ENCODE data around the gene ARID5B. TPM values are rescaled to one million over a fixed set of nuclear protein-coding genes. Genes with fewer than 3 reads are reported as not detected.

The ARID5B gene
- total RNA-seq, 2 experiments from 2014 or later: 26.7 to 28.3 TPM

GRCh38 chr10:61939902-61940301, 38.4 kb downstream of the ARID5B start:
- H3K4me1 Mint-ChIP-seq (ENCODE audit: low read depth): peaks cover 86% of the 10 kb centered on the region
- TF ChIP-seq CTCF (IDR thresholded peaks at IDR 0.05): no peak
- peak overlapping the region; percentile 92 for H3K27ac Mint-ChIP-seq
- DNase-seq (no peak), ATAC-seq (no peak)
- no peaks in the 10 kb centered on the region for H3K27me3 Mint-ChIP-seq
- H3K4me3 Mint-ChIP-seq: peak overlapping the region; percentile 44
- intact Hi-C loops (cut with micrococcal nuclease): loop anchor here (2.0 to 5.0 kb wide), 2 partner anchors 49 to 247 kb away; no protein-coding TSS in a partner anchor
- ChIA-PET POLR2A (interaction anchor here (0.7 to 12.4 kb wide), 7 partner anchors 37 to 245 kb away, joined by 3 to 137 read pairs (median 4); partner anchors contain the start of gene ARID5B), CTCF (interaction anchor here (1.9 to 10.1 kb wide), 3 partner anchors 37 to 110 kb away, joined by 6 to 98 read pairs (median 7); partner anchors contain the start of gene ARID5B)
- H3K36me3 Mint-ChIP-seq (ENCODE audit: low read depth): peaks cover 56% of the 10 kb centered on the region
- no peaks in the 10 kb centered on the region for H3K9me3 Mint-ChIP-seq

DNA sequence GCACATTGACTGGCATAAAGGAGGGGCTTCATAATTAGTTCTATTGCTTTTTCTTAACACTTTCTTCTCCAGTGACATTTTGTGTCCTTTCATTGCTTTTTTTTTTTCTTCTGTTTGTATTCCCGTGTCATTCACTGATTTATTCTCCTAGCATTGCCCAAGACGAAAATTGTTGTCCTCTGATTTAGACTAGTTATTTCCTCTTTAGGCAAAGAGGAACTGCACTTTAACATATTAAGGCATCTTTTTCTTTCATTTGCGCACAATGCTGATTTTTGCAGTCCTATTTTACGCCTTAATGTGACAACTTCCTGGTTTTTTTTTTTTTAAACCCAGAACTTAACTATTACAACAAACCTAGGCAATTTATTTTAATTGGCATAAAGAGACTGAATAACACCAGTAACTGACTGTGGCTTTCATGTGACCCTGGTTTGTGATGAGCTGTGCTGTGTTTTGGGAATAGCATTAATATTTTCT, 39.7 kb downstream of the ARID5B start:
- ATAC-seq: no peak
- TF ChIP-seq CTCF (IDR thresholded peaks at IDR 0.05): no peak
- H3K27me3 Mint-ChIP-seq: no peaks in the 10 kb centered on the region
- POLR2A ChIA-PET: interaction anchor here (2.6 to 12.4 kb wide), 2 partner anchors 38 to 109 kb away, joined by 9 to 137 read pairs; partner anchors contain the start of gene ARID5B
- no peaks in the 10 kb centered on the region for H3K9me3 Mint-ChIP-seq
- peaks cover 56% of the 10 kb centered on the region for H3K36me3 Mint-ChIP-seq (ENCODE audit: low read depth)
- peaks cover 85% of the 10 kb centered on the region for H3K4me1 Mint-ChIP-seq (ENCODE audit: low read depth)
- peak overlapping the region; percentile 98 for H3K27ac Mint-ChIP-seq
- H3K4me3 Mint-ChIP-seq: peak overlapping the region; percentile 28
- intact Hi-C loops (cut with micrococcal nuclease): loop anchor here (5.0 kb wide), 1 partner anchor 246 kb away; no protein-coding TSS in a partner anchor
- CTCF ChIA-PET: interaction anchor here (5.6 kb wide), 1 partner anchor 42 kb away, joined by 39 read pairs; the partner anchor contains the start of gene ARID5B
- no peak for DNase-seq

- DNase-seq: peak; percentile 19
- no peak for TF ChIP-seq CTCF (IDR thresholded peaks at IDR 0.05)
- H3K27ac Mint-ChIP-seq: peak overlapping the region; percentile 98
- ChIA-PET CTCF (interaction anchor here (1.1 to 5.6 kb wide), 5 partner anchors 37 to 96 kb away, joined by 3 to 39 read pairs (median 4); partner anchors contain the start of gene ARID5B), POLR2A (interaction anchor here (0.6 to 12.4 kb wide), 12 partner anchors 10 to 242 kb away, joined by 3 to 137 read pairs (median 4); partner anchors contain the start of gene ARID5B)
- ATAC-seq: peak; percentile 3
- intact Hi-C loops (cut with micrococcal nuclease): loop anchor here (1.0 to 5.0 kb wide), 3 partner anchors 39 to 244 kb away; no protein-coding TSS in a partner anchor
- peaks cover 74% of the 10 kb centered on the region for H3K4me1 Mint-ChIP-seq (ENCODE audit: low read depth)
- H3K4me3 Mint-ChIP-seq: peak overlapping the region; percentile 70
- no peaks in the 10 kb centered on the region for H3K27me3 Mint-ChIP-seq
- peaks cover 68% of the 10 kb centered on the region for H3K36me3 Mint-ChIP-seq (ENCODE audit: low read depth)
- no peaks in the 10 kb centered on the region for H3K9me3 Mint-ChIP-seq
Observed at GRCh38 chr10:61942604-61943461, 41.3 kb downstream of the ARID5B start.

- no peaks in the 10 kb centered on the region for H3K27me3 Mint-ChIP-seq
- peaks cover 69% of the 10 kb centered on the region for H3K36me3 Mint-ChIP-seq (ENCODE audit: low read depth)
- ChIA-PET CTCF (interaction anchor here (1.1 to 5.6 kb wide), 8 partner anchors 20 to 301 kb away, joined by 3 to 39 read pairs (median 5); partner anchors contain the start of gene ARID5B), POLR2A (interaction anchor here (0.6 to 12.4 kb wide), 14 partner anchors 11 to 241 kb away, joined by 3 to 137 read pairs (median 4); partner anchors contain the start of gene ARID5B)
- intact Hi-C loops (cut with micrococcal nuclease): loop anchor here (1.0 to 5.0 kb wide), 3 partner anchors 40 to 243 kb away; no protein-coding TSS in a partner anchor
- peaks cover 64% of the 10 kb centered on the region for H3K4me1 Mint-ChIP-seq (ENCODE audit: low read depth)
- peak overlapping the region; percentile 98 for H3K27ac Mint-ChIP-seq
- H3K9me3 Mint-ChIP-seq: no peaks in the 10 kb centered on the region
- TF ChIP-seq CTCF (IDR thresholded peaks at IDR 0.05): no peak
- ATAC-seq (peak; percentile 77), DNase-seq (peak; percentile 58)
- peak overlapping the region; percentile 70 for H3K4me3 Mint-ChIP-seq
Observed at GRCh38 chr10:61943674-61944378, 42.3 kb downstream of the ARID5B start.
